ENCODE measurements around the gene PCDHGB4. TPM values are rescaled to one million over a fixed set of nuclear protein-coding genes. Genes with fewer than 3 reads are reported as not detected.
A peak's percentile ranks its signal among the peaks of the same experiment; 100 is the strongest.
"Not testable (repeated sequence)": the region's sequence is repeated elsewhere in the genome, so short reads cannot be mapped to it uniquely, and the experiment has no call there.

The PCDHGB4 gene
- total RNA-seq, 4 donors from 2014 or later = 10.4 to 12.5 (median 10.4) TPM

- intact Hi-C loops (cut with DNase I) = no loop called here
- DNase-seq = no peak
- Histone ChIP-seq H3K36me3 (no peaks in the 10 kb centered on the region), H3K27ac (no peak overlapping the region), H3K4me1 (no peaks in the 10 kb centered on the region), H3K9me3 (no peaks in the 10 kb centered on the region), H3K4me3 (replicated peaks in 1 of 3) (no peak overlapping the region), H3K27me3 (no peaks in the 10 kb centered on the region)
- no peak for TF ChIP-seq POLR2A (IDR thresholded peaks at IDR 0.05)
- TF ChIP-seq, protein P1, sequence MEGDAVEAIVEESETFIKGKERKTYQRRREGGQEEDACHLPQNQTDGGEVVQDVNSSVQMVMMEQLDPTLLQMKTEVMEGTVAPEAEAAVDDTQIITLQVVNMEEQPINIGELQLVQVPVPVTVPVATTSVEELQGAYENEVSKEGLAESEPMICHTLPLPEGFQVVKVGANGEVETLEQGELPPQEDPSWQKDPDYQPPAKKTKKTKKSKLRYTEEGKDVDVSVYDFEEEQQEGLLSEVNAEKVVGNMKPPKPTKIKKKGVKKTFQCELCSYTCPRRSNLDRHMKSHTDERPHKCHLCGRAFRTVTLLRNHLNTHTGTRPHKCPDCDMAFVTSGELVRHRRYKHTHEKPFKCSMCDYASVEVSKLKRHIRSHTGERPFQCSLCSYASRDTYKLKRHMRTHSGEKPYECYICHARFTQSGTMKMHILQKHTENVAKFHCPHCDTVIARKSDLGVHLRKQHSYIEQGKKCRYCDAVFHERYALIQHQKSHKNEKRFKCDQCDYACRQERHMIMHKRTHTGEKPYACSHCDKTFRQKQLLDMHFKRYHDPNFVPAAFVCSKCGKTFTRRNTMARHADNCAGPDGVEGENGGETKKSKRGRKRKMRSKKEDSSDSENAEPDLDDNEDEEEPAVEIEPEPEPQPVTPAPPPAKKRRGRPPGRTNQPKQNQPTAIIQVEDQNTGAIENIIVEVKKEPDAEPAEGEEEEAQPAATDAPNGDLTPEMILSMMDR (IDR thresholded peaks at IDR 0.05) = no peak
- WGBS, 2 donors = 18 to 29% methylated on average over 31 of the region's 31 CpGs
These were observed 43.5 kb upstream of the PCDHGB4 start for GRCh38 chr5:141343953-141344463.

DNA sequence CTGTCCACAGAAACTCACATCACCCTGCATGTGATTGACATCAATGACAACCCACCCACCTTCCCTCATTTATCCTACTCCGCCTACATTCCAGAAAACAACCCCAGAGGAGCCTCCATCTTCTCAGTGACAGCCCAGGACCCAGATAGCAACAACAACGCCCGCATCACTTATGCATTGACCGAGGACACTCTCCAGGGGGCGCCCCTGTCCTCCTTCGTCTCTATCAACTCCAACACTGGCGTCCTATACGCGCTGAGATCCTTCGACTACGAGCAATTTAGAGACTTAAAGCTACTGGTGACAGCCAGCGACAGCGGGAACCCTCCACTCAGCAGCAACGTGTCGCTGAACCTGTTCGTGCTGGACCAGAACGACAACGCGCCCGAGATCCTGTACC lies 42.2 kb upstream of the PCDHGB4 start:
- DNase-seq = no peak
- 34 to 53% methylated on average over 12 to 20 of the region's 20 CpGs for WGBS, 2 donors
- H3K27me3 ChIP-seq = no peaks in the 10 kb centered on the region

DNA sequence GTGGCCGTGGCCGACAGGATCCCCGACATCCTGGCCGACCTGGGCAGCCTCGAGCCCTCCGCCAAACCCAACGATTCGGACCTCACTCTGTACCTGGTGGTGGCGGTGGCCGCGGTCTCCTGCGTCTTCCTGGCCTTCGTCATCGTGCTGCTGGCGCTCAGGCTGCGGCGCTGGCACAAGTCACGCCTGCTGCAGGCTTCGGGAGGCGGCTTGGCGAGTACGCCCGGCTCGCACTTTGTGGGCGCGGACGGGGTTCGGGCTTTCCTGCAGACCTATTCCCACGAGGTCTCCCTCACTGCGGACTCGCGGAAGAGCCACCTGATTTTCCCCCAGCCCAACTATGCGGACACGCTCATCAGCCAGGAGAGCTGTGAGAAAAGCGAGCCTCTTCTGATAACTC lies 41.5 kb upstream of the PCDHGB4 start:
- 34 to 62% methylated on average over 16 to 19 of the region's 35 CpGs for WGBS, 2 donors
- H3K27ac ChIP-seq; H3K4me3 ChIP-seq (replicated peaks in 1 of 3); H3K4me1 ChIP-seq; intact Hi-C loops (cut with DNase I); H3K36me3 ChIP-seq; H3K9me3 ChIP-seq; DNase-seq; H3K27me3 ChIP-seq: not testable (repeated sequence)

More for the DNA sequence above, 42.2 kb upstream of the PCDHGB4 start:
- Histone ChIP-seq H3K4me1 (no peaks in the 10 kb centered on the region), H3K36me3 (no peaks in the 10 kb centered on the region), H3K9me3 (no peaks in the 10 kb centered on the region), H3K27ac (no peak overlapping the region), H3K4me3 (replicated peaks in 1 of 3) (no peak overlapping the region)
- intact Hi-C loops (cut with DNase I) = no loop called here
- TF ChIP-seq, protein P1 (IDR thresholded peaks at IDR 0.05) = no peak
- TF ChIP-seq POLR2A (IDR thresholded peaks at IDR 0.05) = no peak

DNA sequence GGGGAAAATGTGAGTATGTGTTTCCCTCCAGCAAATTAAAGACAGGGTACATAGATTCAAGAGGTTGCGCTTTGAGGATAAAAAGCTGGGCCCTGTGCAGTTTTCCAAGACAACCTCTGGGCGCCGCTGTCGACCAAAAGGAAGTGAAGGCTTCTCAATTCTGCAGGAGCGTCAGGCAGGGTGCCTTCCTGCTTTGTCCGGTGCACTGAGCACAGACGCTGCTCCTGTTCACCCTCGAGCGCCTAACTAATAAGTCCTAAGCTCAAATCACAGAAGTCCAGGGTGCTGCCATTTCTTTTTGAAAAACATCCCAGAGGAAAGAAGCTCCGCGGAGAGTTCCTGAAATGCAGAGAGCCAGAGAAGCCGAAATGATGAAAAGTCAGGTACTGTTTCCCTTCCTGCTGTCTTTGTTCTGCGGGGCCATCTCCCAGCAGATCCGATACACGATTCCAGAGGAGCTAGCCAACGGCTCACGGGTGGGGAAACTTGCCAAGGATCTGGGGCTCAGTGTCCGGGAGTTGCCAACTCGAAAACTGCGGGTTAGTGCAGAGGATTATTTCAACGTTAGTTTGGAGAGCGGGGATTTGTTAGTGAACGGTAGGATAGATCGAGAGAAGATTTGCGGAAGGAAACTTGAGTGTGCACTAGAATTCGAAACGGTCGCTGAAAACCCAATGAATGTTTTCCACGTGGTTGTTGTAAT lies 37.4 kb upstream of the PCDHGB4 start, which contains the start of gene PCDHGB1:
TSS of gene PCDHGB1 (plus strand) at position 183 of the 703 bp plus-strand sequence. CDS start at position 345, 162 bp downstream.
- no peaks in the 10 kb centered on the region for H3K27me3 ChIP-seq
- no peaks in the 10 kb centered on the region for H3K9me3 ChIP-seq
- no peaks in the 10 kb centered on the region for H3K36me3 ChIP-seq
- H3K27ac ChIP-seq = no peak within 1 kb of the TSS
- TF ChIP-seq, protein P1 (IDR thresholded peaks at IDR 0.05) = peak in 3 of 6 experiments; percentile 9 to 40 (median 34)
- TF ChIP-seq POLR2A (IDR thresholded peaks at IDR 0.05) = no peak
- peak; percentile 46 to 65 for DNase-seq
- intact Hi-C loops (cut with DNase I) = no loop called here
- H3K4me1 ChIP-seq = no peaks in the 10 kb centered on the region
- WGBS, 2 donors = 18 to 27% methylated on average over 29 of the region's 29 CpGs
- peak within 1 kb of the TSS in 1 of 3 donors; percentile 23 for H3K4me3 ChIP-seq (replicated peaks in 1 of 3)

- Histone ChIP-seq H3K27me3 (no peaks in the 10 kb centered on the region), H3K4me3 (replicated peaks in 1 of 3) (no peak overlapping the region), H3K27ac (no peak overlapping the region), H3K4me1 (no peaks in the 10 kb centered on the region), H3K9me3 (no peaks in the 10 kb centered on the region), H3K36me3 (no peaks in the 10 kb centered on the region)
- no peak for DNase-seq
- intact Hi-C loops (cut with DNase I) = no loop called here
- 16 to 54% methylated on average over 3 to 5 of the region's 36 CpGs for WGBS, 2 donors
- no peak for TF ChIP-seq POLR2A (IDR thresholded peaks at IDR 0.05)
- TF ChIP-seq, protein P1 (IDR thresholded peaks at IDR 0.05) = no peak
These were observed 35.9 kb upstream of the PCDHGB4 start for GRCh38 chr5:141351591-141351990.

Measured in thyroid gland (tissue), 4 donors.